Right hindlimb (tissue), 1 donor: ENCODE measurements around the gene SPATA2.
"Not testable (repeated sequence)": the region's sequence is repeated elsewhere in the genome, so short reads cannot be mapped to it uniquely, and the experiment has no call there.

Experiments
- DNase-seq: peaks from one replicate; pipeline ENCODE4 v3.0.0-alpha.2; 2018

The SPATA2 gene

DNA sequence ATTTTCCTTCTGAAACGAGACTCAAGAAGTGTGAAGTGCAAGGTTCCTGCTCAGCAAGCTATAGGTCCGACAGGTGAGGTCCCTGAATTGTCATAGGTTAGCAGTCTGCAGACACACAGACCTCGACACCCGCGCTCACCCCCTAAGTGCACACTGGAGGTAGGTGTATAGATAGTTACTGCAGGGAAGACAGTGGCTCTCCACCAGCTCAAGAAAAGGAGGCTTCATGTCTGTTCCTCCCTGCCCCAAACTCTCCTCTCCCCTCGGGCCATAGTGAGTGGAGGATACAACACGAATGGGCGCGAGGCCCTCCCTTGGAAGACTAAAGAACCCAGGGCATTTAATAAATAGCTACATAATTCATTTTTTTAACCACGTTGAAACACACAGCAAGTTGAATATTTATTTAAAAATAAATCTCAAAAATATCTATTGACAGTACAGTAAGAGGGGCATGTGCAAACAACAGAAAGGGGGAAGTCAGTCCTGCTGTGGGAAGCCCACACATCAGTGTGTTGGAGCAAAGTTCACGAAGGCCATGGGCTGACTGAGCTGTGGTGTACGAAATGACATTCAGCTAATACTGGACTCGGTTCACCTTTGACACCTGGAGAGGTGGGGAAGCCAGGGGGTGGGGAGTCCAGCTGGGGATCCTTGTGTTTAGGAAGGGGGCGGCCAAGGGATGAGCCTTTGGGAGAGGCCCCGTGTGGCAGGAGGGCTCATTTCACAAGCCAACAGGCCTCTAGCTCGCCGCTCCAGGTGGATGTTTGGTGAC, 10.7 kb downstream of the SPATA2 start:
- DNase-seq: no peak

DNA sequence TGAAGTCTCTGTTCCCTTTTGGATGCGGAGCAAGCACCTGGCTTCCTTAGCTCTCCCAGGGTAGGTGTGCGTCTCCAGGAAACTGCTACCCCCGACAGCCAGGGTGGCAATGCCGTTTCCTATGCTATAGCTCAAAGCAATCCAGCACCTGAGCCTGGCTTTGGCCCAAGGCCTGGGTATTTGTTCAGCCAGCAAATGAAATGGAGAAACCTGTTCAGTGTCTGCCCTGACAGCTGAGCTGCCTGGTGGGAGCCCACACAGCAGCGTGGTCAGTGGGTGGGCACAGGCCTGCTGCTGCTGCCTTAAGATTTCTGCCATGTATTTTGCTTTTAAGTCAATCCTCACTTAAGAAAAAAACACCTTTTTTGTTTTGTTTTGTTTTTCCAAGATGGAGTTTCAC, 13.7 kb downstream of the SPATA2 start:
- no peak for DNase-seq

DNA sequence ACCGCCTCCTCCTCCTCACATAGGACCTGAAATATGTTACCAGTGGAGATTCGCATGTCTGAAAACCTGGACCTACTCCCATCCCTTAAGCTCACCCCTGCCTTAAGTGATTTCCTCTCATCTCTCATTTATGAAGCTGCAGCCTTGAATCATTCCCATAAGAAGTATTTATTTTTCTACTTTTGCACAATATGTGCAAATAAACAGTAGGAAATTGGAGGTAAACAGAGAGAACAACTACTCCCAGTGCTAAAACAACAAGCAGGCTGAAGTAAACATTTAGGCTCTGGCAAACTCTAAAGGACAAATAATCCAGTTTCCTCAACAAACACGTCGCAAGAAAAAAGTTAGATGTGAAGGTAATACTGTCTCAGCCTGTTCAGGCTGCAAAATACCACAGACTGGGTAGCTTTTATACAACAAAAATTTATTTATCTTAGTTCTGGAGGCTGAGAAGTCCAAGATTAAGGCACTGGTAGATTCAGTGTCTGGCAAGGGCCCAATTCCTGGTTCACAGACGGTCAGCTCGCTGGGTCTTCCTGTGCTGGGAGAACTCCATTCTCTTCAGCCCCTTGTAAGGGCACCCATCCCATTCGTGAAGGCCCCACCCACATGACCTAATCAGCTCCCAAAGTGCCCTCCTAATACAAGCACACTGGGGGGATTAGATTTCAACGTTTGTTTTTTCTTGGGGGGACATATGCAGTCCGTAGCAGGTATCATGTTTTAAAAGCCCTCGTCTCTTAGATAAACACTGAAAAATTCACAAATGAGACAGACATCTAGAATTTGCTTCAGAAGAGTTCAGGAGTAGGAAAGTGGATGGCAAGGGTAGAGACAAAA, 15.6 kb downstream of the SPATA2 start:
- no peak for DNase-seq

- no peak for DNase-seq
Measured at GRCh38 chr20:49896204-49896603, 19.1 kb downstream of the SPATA2 start.

GRCh38 chr20:49895474-49896093, 19.7 kb downstream of the SPATA2 start:
- DNase-seq: not testable (repeated sequence)

- no peak for DNase-seq
Measured at GRCh38 chr20:49894073-49894470, 21.3 kb downstream of the SPATA2 start.

GRCh38 chr20:49893242-49894072, 21.9 kb downstream of the SPATA2 start:
- DNase-seq: no peak

DNA sequence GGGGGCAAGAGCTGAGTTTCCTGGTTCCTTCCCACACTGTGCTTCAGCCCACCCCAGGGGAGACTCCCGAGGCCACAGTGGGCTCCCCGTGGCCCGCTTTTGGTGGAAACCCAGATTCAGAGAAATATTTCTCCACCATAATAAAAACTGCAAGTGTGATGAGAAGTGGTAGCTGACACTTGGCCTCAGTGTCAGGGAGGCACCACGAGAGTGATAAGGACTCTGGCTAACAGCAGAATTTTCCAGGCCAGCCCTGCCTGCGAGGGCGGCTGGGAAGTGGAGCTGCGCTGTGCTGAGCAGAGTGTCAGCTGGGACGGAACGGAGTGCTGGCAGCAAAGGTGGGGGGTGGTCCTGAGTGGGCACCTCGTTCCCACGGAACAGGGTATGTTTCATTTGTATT, 22.5 kb downstream of the SPATA2 start:
- DNase-seq: no peak

DNA sequence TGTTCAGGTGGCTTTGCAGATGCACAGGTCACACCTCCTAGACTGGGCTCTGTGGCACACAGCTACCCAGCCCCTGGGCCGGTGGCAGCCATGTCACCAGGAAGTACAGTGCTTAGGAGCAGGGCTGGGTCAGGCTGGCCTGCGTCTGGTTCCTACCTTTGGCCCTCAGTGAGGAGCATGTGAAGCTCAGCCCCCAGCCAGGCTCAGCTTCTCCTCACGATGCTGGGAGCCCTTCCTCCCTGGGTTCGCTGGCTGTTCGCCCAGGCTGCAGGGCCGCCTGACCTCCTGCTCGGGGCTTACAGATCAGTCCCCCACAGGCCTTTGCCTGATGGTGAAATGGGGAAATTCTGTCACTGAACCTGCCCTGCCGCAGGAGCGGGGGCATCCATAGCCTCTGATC, 23.1 kb downstream of the SPATA2 start:
- no peak for DNase-seq

- no peak for DNase-seq
Measured at GRCh38 chr20:49891476-49892110, 23.7 kb downstream of the SPATA2 start.

DNA sequence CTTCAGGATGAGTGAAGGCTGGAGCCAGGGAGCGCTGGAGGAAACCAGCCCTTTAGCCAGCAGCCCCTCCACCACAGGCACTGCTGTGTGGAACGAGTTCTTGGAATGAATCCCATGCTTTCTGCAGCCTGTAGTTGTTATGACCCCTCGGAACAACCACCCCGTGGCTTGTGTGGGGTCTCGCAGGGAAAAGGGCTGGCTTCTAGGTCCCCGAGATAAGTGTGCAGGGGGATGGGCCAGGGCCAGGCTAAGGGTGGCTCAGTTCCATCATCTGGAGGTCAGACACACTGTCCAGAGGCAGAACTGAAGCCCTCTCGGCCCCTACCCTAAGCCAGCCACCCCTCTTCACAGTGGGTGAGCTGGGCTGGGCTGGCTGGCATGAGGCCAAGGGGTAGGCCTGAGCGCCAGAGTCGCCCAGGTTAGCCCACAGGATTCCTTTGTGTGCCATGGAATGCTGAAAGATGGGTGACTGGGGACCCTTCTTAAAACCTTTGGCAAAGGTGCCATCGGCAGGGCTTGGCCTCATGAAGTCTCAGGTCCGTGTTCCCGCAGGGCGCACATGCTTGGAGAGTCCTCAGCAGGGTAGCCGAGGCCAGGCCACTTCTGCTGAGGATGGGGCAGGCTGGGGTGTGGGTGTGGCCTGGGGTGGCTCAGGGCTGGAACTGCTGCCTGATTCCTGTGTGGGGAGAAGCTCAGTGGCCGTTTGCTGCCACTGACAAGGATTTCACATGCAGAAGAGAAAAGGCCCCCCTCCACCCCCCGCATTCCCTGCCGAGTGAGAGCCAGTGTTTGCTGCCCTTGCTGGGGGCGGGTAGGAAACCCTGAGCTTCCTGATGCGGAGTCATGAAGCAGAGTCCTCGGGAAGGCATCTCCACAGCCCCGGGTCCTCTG, 24.6 kb downstream of the SPATA2 start:
- DNase-seq: peak; percentile 45

- no peak for DNase-seq
Measured at GRCh38 chr20:49889935-49890333, 25.4 kb downstream of the SPATA2 start.

DNA sequence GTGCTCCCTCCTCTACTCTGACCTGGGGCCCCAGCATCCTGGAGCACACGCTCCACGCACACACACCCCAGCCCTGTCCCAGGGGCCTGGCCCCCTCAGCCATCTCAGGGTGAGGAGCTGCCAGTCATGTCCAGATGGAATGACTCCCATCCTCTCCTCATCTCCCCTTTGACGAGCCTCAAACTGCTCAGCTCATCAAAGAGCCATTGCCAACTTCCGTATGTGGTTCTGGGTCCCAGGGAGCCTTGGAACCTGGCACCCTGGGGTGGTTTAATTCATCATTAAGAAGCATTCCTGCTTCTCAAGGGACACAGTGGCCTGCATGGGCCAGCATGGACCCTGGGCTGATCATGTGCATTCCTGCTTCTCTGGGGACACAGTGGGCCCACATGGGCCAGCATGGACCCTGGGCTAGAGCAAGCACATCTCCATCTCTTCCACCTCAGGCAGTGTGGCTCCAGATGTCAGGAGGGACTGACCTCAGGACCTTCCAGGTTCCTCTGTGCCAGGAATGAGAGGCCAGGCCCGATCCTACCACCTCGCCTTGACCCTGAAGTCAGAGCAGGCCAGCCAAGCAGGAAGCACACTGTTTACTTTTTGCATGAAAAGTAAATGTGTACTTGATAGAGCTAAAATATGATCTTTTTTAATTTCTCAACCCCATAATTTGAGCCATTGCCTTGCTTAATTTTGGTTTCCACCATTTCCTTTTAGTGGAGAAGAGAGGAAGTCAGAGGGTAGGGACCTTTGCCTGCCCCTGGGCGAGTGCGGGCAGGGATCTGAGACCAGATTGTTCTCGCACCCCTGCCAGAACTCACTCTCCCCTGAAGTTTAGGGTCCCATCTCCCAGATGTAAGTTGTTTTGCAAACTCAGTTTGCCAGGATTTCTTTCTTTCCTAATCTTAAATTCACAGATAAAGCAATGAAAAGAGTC, 26.1 kb downstream of the SPATA2 start:
- no peak for DNase-seq

GRCh38 chr20:49888212-49889000, 26.9 kb downstream of the SPATA2 start:
- DNase-seq: peak; percentile 72

- DNase-seq: peak; percentile 61
Measured at GRCh38 chr20:49887251-49888211, 27.8 kb downstream of the SPATA2 start.

GRCh38 chr20:49886571-49887213, 28.6 kb downstream of the SPATA2 start:
- DNase-seq: no peak

DNA sequence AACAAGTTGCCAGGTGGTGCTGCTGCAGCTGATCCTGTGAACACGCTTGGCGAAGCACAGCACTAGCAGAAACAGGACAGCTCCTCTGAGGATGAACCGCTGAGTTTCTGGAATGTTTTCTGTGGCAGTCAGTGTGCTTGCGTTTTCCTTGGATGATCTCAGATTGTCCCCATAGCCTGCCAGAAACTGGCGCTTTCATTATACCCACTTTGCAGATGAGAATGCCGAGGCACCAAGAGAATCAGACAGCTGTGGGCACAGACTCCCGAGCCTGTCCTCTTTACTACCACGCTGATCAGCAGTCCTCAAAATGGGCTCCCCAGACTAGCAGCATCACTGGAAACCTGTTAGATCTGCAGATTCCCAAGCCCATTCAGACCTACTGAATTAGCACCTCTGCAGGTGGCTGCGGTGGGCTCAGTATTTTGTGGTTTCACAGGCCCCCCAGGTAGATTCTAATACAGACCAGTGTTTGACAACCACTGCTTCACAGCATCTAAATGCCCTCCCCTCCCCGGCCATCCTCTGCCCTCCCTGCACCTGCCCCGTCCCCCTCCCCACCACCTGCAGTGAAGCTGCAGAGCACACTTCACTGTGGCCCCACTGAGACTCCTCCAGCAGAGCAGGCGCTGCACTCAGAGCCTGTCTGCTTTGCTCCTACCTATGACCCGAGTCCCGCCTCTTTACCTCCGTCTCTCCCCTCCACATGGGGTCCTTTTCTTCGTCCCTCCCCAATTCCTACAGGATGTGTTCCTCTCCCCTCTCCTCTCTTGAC, 29.6 kb downstream of the SPATA2 start:
- no peak for DNase-seq
